Measurements from ENCODE around the gene PMFBP1. TPM values are rescaled to one million over a fixed set of nuclear protein-coding genes. Genes with fewer than 3 reads are reported as not detected.

The PMFBP1 gene
- total RNA-seq, 1 experiment from 2014 or later: 5.6 TPM

DNA sequence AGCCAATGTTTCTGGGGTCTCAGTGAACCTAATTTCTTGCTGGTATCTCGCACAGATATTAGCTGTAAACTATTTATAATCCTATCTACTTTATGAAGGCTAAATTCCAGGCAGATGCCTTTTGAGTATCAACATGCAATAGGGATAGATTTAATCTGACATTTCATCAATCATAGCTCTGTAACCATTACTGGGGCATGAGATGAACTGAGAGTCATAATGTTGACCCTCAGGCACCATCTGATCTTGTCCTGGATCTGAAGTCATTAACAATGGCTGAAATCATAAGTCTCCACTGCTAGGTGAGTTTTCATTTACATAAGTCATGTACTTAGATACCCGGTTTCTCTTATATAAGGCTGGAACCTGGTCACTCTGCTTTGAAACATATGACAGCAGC is 3.6 kb downstream of the PMFBP1 start:
- no peaks in the 10 kb centered on the region for H3K36me3 ChIP-seq (ENCODE audit: control insufficient read depth in 1 of 2, insufficient read depth in 2 of 2, low read length in 2 of 2)
- 0 out of 2 replicates have a peak, but pooled peaks cover 6% of the 10 kb centered on the region for H3K9me2 ChIP-seq (ENCODE audit: insufficient read depth)
- H3K4me1 ChIP-seq (ENCODE audit: control insufficient read depth in 1 of 2, insufficient read depth in 2 of 2, low read length in 2 of 2): 0 out of 4 replicates have a peak, but pooled peaks cover 0 to 3% of the 10 kb centered on the region in 2 experiments
- H3K9me3 ChIP-seq (ENCODE audit: control insufficient read depth in 1 of 2, insufficient read depth in 1 of 2, low read depth in 1 of 2, low read length in 2 of 2): no peaks in the 10 kb centered on the region
- intact Hi-C loops (cut with micrococcal nuclease): no loop called here
- CTCF ChIA-PET: no interaction called here
- POLR2A ChIA-PET: no interaction called here
- no peak overlapping the region for H2AFZ ChIP-seq (ENCODE audit: low read depth, low read length, poor library complexity, severe bottlenecking)
- ATAC-seq (no peak), DNase-seq (ENCODE audit: low read depth, low spot score) (no peak)
- H4K20me1 ChIP-seq (ENCODE audit: insufficient read depth): no peaks in the 10 kb centered on the region
- no peak overlapping the region for H3K27ac ChIP-seq (ENCODE audit: low read depth, low read length)
- no peak overlapping the region for H3K4me3 ChIP-seq (replicated peaks in 1 of 2; ENCODE audit: low read depth in 1 of 2, low read length in 2 of 2)
- RAD21 ChIA-PET (ENCODE audit: low non-redundant PET in 1 of 2, low total read pairs in 2 of 2, uncharacterized antibody in 2 of 2, unreplicated experiment in 2 of 2): no interaction called here
- no peaks in the 10 kb centered on the region for H3K27me3 ChIP-seq (ENCODE audit: insufficient read depth, low read length)
- H3K4me2 ChIP-seq (ENCODE audit: low read length): no peak overlapping the region
- H3K79me2 ChIP-seq (ENCODE audit: insufficient read depth, low read length): no peaks in the 10 kb centered on the region
- H3K9ac ChIP-seq (ENCODE audit: low read length): no peak overlapping the region
- no TSS peak for BruUV-seq (replicated peaks)
- TF ChIP-seq MAX (IDR thresholded peaks at IDR 0.05) (no peak), SRF (IDR thresholded peaks at IDR 0.05; ENCODE audit: low read depth) (no peak), CEBPB (IDR thresholded peaks at IDR 0.05; ENCODE audit: low read depth) (no peak), ELF1 (IDR thresholded peaks at IDR 0.05; ENCODE audit: borderline replicate concordance, low read depth) (no peak), POLR2A (IDR thresholded peaks at IDR 0.05; ENCODE audit: borderline replicate concordance, extremely low read depth, insufficient read depth, insufficient read length) (no peak)

GRCh38 chr16:72166954-72167561 is 4.9 kb downstream of the PMFBP1 start:
- no peaks in the 10 kb centered on the region for H3K79me2 ChIP-seq (ENCODE audit: insufficient read depth, low read length)
- DNase-seq (ENCODE audit: low read depth, low spot score) (no peak), ATAC-seq (no peak)
- POLR2A ChIA-PET: no interaction called here
- no peak overlapping the region for H3K4me3 ChIP-seq (replicated peaks in 1 of 2; ENCODE audit: low read depth in 1 of 2, low read length in 2 of 2)
- H2AFZ ChIP-seq (ENCODE audit: low read depth, low read length, poor library complexity, severe bottlenecking): no peak overlapping the region
- H3K27ac ChIP-seq (ENCODE audit: low read depth, low read length): no peak overlapping the region
- H4K20me1 ChIP-seq (ENCODE audit: insufficient read depth): no peaks in the 10 kb centered on the region
- BruUV-seq (replicated peaks): no TSS peak
- H3K9me2 ChIP-seq (ENCODE audit: insufficient read depth): 0 out of 2 replicates have a peak, but pooled peaks cover 6% of the 10 kb centered on the region
- 0 out of 4 replicates have a peak, but pooled peaks cover 0 to 1% of the 10 kb centered on the region in 2 experiments for H3K4me1 ChIP-seq (ENCODE audit: control insufficient read depth in 1 of 2, insufficient read depth in 2 of 2, low read length in 2 of 2)
- intact Hi-C loops (cut with micrococcal nuclease): no loop called here
- CTCF ChIA-PET: no interaction called here
- H3K9ac ChIP-seq (ENCODE audit: low read length): no peak overlapping the region
- H3K27me3 ChIP-seq (ENCODE audit: insufficient read depth, low read length): no peaks in the 10 kb centered on the region
- no peaks in the 10 kb centered on the region for H3K36me3 ChIP-seq (ENCODE audit: control insufficient read depth in 1 of 2, insufficient read depth in 2 of 2, low read length in 2 of 2)
- RAD21 ChIA-PET (ENCODE audit: low non-redundant PET in 1 of 2, low total read pairs in 2 of 2, uncharacterized antibody in 2 of 2, unreplicated experiment in 2 of 2): no interaction called here
- no peak overlapping the region for H3K4me2 ChIP-seq (ENCODE audit: low read length)
- no peaks in the 10 kb centered on the region for H3K9me3 ChIP-seq (ENCODE audit: control insufficient read depth in 1 of 2, insufficient read depth in 1 of 2, low read depth in 1 of 2, low read length in 2 of 2)
- TF ChIP-seq POLR2AphosphoS5 (IDR thresholded peaks at IDR 0.05; ENCODE audit: low read depth, low read length): no peak
- no peak for TF ChIP-seq ZFX (IDR thresholded peaks at IDR 0.05)
- no peak for TF ChIP-seq CEBPB (IDR thresholded peaks at IDR 0.05; ENCODE audit: low read depth)
- no peak for TF ChIP-seq SP1 (IDR thresholded peaks at IDR 0.05; ENCODE audit: low read depth)
- TF ChIP-seq ATF3 (IDR thresholded peaks at IDR 0.05): no peak
- TF ChIP-seq, protein P1, sequence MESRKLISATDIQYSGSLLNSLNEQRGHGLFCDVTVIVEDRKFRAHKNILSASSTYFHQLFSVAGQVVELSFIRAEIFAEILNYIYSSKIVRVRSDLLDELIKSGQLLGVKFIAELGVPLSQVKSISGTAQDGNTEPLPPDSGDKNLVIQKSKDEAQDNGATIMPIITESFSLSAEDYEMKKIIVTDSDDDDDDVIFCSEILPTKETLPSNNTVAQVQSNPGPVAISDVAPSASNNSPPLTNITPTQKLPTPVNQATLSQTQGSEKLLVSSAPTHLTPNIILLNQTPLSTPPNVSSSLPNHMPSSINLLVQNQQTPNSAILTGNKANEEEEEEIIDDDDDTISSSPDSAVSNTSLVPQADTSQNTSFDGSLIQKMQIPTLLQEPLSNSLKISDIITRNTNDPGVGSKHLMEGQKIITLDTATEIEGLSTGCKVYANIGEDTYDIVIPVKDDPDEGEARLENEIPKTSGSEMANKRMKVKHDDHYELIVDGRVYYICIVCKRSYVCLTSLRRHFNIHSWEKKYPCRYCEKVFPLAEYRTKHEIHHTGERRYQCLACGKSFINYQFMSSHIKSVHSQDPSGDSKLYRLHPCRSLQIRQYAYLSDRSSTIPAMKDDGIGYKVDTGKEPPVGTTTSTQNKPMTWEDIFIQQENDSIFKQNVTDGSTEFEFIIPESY (IDR thresholded peaks at IDR 0.05; ENCODE audit: extremely low read depth, insufficient replicate concordance, low read length): no peak
- TF ChIP-seq REST (IDR thresholded peaks at IDR 0.05; ENCODE audit: low read depth): no peak
- TF ChIP-seq CTCF (IDR thresholded peaks at IDR 0.05 in 2 of 3, conservative IDR thresholded peaks at IDR 0.05 in 1 of 3; ENCODE audit: borderline replicate concordance in 1 of 3, insufficient read depth in 1 of 3, low read depth in 2 of 3, low read length in 2 of 3): no peak

Data from HCT116 (cell line).